Large intestine (tissue), 3 donors: Measurements from ENCODE around the gene GPR26. TPM values are rescaled to one million over a fixed set of nuclear protein-coding genes. Genes with fewer than 3 reads are reported as not detected.

Experiments used
- DNase-seq, 2 donors: peaks; one replicate each; pipeline versions ENCODE4 v3.0.0 to v3.0.0-alpha.2; 2013
- H3K27ac ChIP-seq: one replicate; pipeline ENCODE4 v1.5.1; 2013; ENCODE audit warnings: low read length
- H3K27me3 ChIP-seq: 2 replicates; pipeline ENCODE4 v1.6.1; 2013; ENCODE audit warnings: low read length; ENCODE audit not compliant: control insufficient read depth, insufficient read depth
- H3K36me3 ChIP-seq: 2 replicates; pipeline ENCODE4 v1.6.1; 2013; ENCODE audit warnings: low read length; ENCODE audit not compliant: control insufficient read depth, insufficient read depth
- H3K4me1 ChIP-seq: one replicate; pipeline ENCODE4 v1.6.1; 2013; ENCODE audit warnings: low read length; ENCODE audit not compliant: control insufficient read depth, insufficient read depth
- H3K4me3 ChIP-seq: one replicate; pipeline ENCODE4 v1.5.1; 2013; ENCODE audit warnings: low read length
- H3K9me3 ChIP-seq: one replicate; pipeline ENCODE4 v1.6.1; 2013; ENCODE audit warnings: mild to moderate bottlenecking, low read depth, low read length, moderate library complexity; ENCODE audit not compliant: control insufficient read depth
- WGBS: methylation state at CpG from one replicate; pipeline ENCODE4 v1.1.5; 2013; ENCODE audit warnings: low lambda C conversion rate; ENCODE audit not compliant: insufficient coverage; 5-methylcytosine and 5-hydroxymethylcytosine counted together
- polyA plus RNA-seq: library from polyadenylated mRNA; unstranded; fragments of 120-200 nt; gene quantifications from one replicate; pipeline ENCODE4 v1.2.1, GENCODE V29; 2013

The GPR26 gene
- polyA plus RNA-seq, 1 donor = 0.16 TPM

GRCh38 chr10:123704076-123704475, 37.9 kb downstream of the GPR26 start:
- Histone ChIP-seq H3K27me3 (no peaks in the 10 kb centered on the region), H3K4me1 (no peaks in the 10 kb centered on the region), H3K9me3 (no peaks in the 10 kb centered on the region), H3K36me3 (no peaks in the 10 kb centered on the region), H3K27ac (no peak overlapping the region), H3K4me3 (no peak overlapping the region)
- no CpG with 5 or more reads among the region's 8 CpGs for WGBS
- DNase-seq = no peak

GRCh38 chr10:123704812-123705211, 38.7 kb downstream of the GPR26 start:
- no peak overlapping the region for H3K27ac ChIP-seq
- no CpG with 5 or more reads among the region's 6 CpGs for WGBS
- no peak overlapping the region for H3K4me3 ChIP-seq
- no peaks in the 10 kb centered on the region for H3K27me3 ChIP-seq
- H3K9me3 ChIP-seq = no peaks in the 10 kb centered on the region
- H3K36me3 ChIP-seq = no peaks in the 10 kb centered on the region
- no peak for DNase-seq
- H3K4me1 ChIP-seq = no peaks in the 10 kb centered on the region

GRCh38 chr10:123706236-123706635, 40.1 kb downstream of the GPR26 start:
- 83% methylated on average over 1 of the region's 4 CpGs for WGBS
- no peak for DNase-seq
- Histone ChIP-seq H3K27me3 (no peaks in the 10 kb centered on the region), H3K4me3 (no peak overlapping the region), H3K4me1 (no peaks in the 10 kb centered on the region), H3K36me3 (no peaks in the 10 kb centered on the region), H3K27ac (no peak overlapping the region), H3K9me3 (no peaks in the 10 kb centered on the region)

GRCh38 chr10:123715546-123715945, 49.4 kb downstream of the GPR26 start:
- no peaks in the 10 kb centered on the region for H3K27me3 ChIP-seq
- H3K36me3 ChIP-seq = no peaks in the 10 kb centered on the region
- H3K9me3 ChIP-seq = no peaks in the 10 kb centered on the region
- H3K4me1 ChIP-seq = no peaks in the 10 kb centered on the region
- no peak for DNase-seq
- H3K4me3 ChIP-seq = no peak overlapping the region
- H3K27ac ChIP-seq = no peak overlapping the region
- no CpG with 5 or more reads among the region's 2 CpGs for WGBS

GRCh38 chr10:123717336-123717735, 51.2 kb downstream of the GPR26 start:
- H3K4me1 ChIP-seq = no peaks in the 10 kb centered on the region
- no CpG with 5 or more reads among the region's 4 CpGs for WGBS
- H3K4me3 ChIP-seq = no peak overlapping the region
- no peaks in the 10 kb centered on the region for H3K36me3 ChIP-seq
- H3K9me3 ChIP-seq = no peaks in the 10 kb centered on the region
- no peak for DNase-seq
- no peaks in the 10 kb centered on the region for H3K27me3 ChIP-seq
- H3K27ac ChIP-seq = no peak overlapping the region

GRCh38 chr10:123718544-123719060, 52.4 kb downstream of the GPR26 start:
- H3K4me3 ChIP-seq = no peak overlapping the region
- no CpG with 5 or more reads among the region's 4 CpGs for WGBS
- H3K9me3 ChIP-seq = no peaks in the 10 kb centered on the region
- no peak overlapping the region for H3K27ac ChIP-seq
- H3K36me3 ChIP-seq = no peaks in the 10 kb centered on the region
- no peaks in the 10 kb centered on the region for H3K4me1 ChIP-seq
- DNase-seq = no peak
- H3K27me3 ChIP-seq = no peaks in the 10 kb centered on the region

GRCh38 chr10:123720536-123720935, 54.4 kb downstream of the GPR26 start:
- no peaks in the 10 kb centered on the region for H3K36me3 ChIP-seq
- no peak overlapping the region for H3K4me3 ChIP-seq
- WGBS = no CpG with 5 or more reads among the region's 3 CpGs
- no peak overlapping the region for H3K27ac ChIP-seq
- no peaks in the 10 kb centered on the region for H3K27me3 ChIP-seq
- no peaks in the 10 kb centered on the region for H3K9me3 ChIP-seq
- DNase-seq = no peak
- no peaks in the 10 kb centered on the region for H3K4me1 ChIP-seq

GRCh38 chr10:123721441-123722049, 55.4 kb downstream of the GPR26 start:
- Histone ChIP-seq H3K36me3 (no peaks in the 10 kb centered on the region), H3K27ac (no peak overlapping the region), H3K4me3 (no peak overlapping the region), H3K27me3 (no peaks in the 10 kb centered on the region), H3K9me3 (no peaks in the 10 kb centered on the region), H3K4me1 (no peaks in the 10 kb centered on the region)
- no peak for DNase-seq
- no CpG with 5 or more reads among the region's 9 CpGs for WGBS

- no CpG with 5 or more reads among the region's 2 CpGs for WGBS
- Histone ChIP-seq H3K4me1 (no peaks in the 10 kb centered on the region), H3K36me3 (no peaks in the 10 kb centered on the region), H3K9me3 (no peaks in the 10 kb centered on the region), H3K27me3 (no peaks in the 10 kb centered on the region), H3K27ac (no peak overlapping the region), H3K4me3 (no peak overlapping the region)
- DNase-seq = no peak
Measured at GRCh38 chr10:123722351-123722750, 56.2 kb downstream of the GPR26 start.

GRCh38 chr10:123724747-123725146, 58.6 kb downstream of the GPR26 start:
- Histone ChIP-seq H3K4me1 (no peaks in the 10 kb centered on the region), H3K27ac (no peak overlapping the region), H3K36me3 (no peaks in the 10 kb centered on the region), H3K9me3 (no peaks in the 10 kb centered on the region), H3K4me3 (no peak overlapping the region), H3K27me3 (no peaks in the 10 kb centered on the region)
- no CpG with 5 or more reads among the region's 12 CpGs for WGBS
- DNase-seq = no peak

- no peak for DNase-seq
- Histone ChIP-seq H3K4me1 (no peaks in the 10 kb centered on the region), H3K27ac (no peak overlapping the region), H3K4me3 (no peak overlapping the region), H3K36me3 (no peaks in the 10 kb centered on the region), H3K9me3 (no peaks in the 10 kb centered on the region), H3K27me3 (no peaks in the 10 kb centered on the region)
- no CpG with 5 or more reads among the region's 3 CpGs for WGBS
Measured at GRCh38 chr10:123726381-123726780, 60.2 kb downstream of the GPR26 start.
